Inflammatory macrophage treated with lipopolysaccharide for 4 hours (primary cell): ENCODE data around the gene GABRR2.
A peak's percentile ranks its signal among the peaks of the same experiment; 100 is the strongest.

Experiments used
- DNase-seq: peaks from one replicate; pipeline ENCODE4 v3.0.0-alpha.2; 2020

GABRR2 gene

GRCh38 chr6:89290401-89291155 lies 24.5 kb downstream of the GABRR2 start:
- DNase-seq = no peak

DNA sequence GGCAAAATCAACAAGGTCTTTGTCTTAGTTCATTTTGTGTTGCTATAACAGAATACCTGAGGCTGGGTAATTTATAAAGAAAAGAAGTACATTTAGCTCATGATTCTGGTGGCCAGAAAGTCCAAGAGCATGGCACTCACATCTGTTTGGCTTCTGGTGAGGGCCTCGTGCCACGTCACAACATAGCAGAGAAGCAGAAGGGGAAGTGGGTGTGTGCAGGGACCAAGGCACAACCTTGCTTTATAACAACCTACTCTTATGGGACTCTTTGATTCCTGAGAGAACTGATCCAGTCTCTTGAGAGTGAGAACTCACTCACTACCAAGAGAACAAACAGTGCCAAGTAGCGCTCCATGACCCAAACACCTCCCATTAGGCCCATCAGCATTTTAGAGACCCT lies 25.4 kb downstream of the GABRR2 start:
- DNase-seq = no peak

GRCh38 chr6:89287351-89288028 lies 27.6 kb downstream of the GABRR2 start:
- no peak for DNase-seq

DNA sequence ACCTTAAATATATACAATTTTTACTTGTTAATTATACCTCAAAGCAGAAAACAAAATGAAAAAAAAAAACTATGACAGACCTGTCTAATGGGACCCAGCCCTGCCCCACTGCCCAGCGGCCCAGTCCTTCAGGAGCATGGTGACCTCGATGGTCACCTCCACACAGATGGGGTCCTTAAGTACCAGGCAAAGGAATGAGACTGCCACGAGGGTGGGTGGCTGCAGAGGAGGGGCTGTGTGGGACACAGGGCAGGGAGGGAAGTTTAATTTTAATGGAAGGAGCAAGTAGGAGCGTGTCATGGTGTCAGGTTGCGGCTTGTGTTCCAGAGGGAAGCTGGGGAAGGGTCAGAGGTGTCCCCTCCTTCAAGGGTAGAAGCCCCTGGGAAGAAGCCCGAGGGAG lies 28.6 kb downstream of the GABRR2 start:
- no peak for DNase-seq

DNA sequence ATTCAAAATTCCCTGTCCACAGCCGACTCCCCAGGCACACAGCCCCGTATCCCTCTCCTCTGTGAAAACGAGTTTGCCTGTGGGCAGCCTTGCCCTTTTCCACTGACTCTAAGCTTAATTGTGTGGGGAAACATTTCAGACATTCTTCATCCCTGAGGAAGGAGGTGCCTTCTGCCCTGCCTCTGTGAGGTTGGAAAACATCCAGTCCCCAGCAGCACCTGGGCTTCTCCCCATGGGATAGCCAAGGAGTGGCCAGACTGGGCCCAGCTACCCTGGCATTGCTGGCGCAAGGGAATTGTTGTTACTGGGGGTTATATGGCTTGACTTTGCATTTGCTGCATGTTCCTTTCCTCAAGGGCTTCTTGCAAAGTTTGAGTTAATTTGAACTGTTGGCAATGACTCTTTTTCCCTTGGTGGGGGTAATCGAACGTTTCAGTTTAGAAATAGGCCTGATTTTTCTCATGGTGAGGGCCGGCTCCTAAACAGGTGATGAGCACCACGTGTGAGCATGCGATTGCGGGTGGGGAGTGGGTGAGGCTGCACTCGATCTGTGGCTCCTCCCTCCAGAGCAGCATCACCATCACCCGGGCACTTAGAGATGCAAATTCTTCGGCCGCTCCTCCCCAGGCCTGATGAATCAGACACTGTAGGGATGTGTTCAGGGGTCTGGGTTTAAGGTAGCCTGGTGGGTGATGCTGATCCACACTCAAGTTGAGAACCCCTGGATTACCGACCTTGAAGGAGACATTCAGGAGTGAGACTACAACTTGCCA lies 29.9 kb downstream of the GABRR2 start:
- DNase-seq = no peak

- DNase-seq = no peak
These were observed 31.0 kb downstream of the GABRR2 start for GRCh38 chr6:89284081-89284480.

- DNase-seq = no peak
These were observed 32.4 kb downstream of the GABRR2 start for GRCh38 chr6:89282749-89283148.

GRCh38 chr6:89281779-89282246 lies 33.3 kb downstream of the GABRR2 start:
- peak; percentile 66 for DNase-seq

- DNase-seq = no peak
These were observed 36.1 kb downstream of the GABRR2 start for GRCh38 chr6:89278956-89279355.

DNA sequence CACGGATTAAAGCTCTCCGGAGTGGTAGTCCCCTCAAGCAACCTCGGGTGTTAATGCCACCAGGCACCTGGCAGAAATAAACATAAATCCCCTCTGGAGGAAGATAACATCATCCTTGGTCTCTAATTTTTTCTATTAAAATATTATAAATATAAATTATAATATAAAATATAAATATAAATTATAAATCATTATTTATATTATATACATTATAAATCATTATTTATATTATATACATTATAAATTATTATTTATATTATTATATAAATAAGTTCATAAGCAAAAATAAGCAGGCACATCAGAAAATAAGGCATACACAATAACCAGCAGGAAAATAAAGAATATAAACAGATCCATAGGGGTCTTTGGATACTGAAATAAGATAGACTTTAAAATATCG lies 39.2 kb downstream of the GABRR2 start:
- no peak for DNase-seq

GRCh38 chr6:89273816-89274215 lies 41.3 kb downstream of the GABRR2 start:
- no peak for DNase-seq

DNA sequence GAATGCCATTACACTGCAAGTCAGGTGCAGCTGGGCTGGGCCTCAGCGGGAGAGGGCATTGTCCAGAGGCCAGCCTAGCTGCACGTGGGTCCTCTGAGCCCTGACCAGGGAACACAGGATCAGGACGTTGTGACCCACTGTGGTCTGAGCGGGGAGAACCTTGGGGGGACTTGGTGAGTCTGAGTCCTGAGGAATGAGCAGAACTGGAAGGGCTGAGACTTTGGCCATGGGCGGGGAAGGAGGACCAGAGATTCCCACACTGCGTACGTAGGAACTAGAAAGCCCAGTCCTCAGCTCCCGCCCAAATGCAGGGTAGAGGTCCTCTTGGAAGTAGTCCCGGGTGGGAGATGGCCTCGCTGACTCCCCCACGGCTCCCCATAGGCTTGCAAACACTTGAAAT lies 42.5 kb downstream of the GABRR2 start:
- DNase-seq = no peak

- DNase-seq = peak; percentile 13
These were observed 44.0 kb downstream of the GABRR2 start for GRCh38 chr6:89270951-89271721.

- DNase-seq = no peak
These were observed 45.1 kb downstream of the GABRR2 start for GRCh38 chr6:89269981-89270380.

DNA sequence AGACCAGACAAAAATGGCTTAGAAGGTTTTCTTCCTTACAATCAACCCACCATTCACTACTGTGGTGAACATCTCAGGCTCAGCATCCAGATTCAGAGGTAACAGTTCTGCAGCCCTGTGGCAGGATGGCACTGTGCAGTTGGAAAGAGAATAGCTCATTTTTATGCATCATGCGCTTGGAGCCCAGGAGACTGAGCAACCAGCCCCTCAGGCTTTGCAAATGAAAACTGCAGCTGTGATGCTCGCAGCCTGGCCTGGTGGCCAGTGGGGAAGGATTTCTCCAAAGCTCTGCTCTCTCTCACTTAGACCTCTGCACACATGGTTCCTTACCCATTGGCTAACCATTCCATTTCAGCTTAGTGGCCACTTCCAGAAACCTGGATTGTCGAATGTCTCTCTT lies 45.8 kb downstream of the GABRR2 start:
- DNase-seq = no peak

- no peak for DNase-seq
These were observed 46.3 kb downstream of the GABRR2 start for GRCh38 chr6:89268776-89269175.

- DNase-seq = no peak
These were observed 47.2 kb downstream of the GABRR2 start for GRCh38 chr6:89267918-89268317.

DNA sequence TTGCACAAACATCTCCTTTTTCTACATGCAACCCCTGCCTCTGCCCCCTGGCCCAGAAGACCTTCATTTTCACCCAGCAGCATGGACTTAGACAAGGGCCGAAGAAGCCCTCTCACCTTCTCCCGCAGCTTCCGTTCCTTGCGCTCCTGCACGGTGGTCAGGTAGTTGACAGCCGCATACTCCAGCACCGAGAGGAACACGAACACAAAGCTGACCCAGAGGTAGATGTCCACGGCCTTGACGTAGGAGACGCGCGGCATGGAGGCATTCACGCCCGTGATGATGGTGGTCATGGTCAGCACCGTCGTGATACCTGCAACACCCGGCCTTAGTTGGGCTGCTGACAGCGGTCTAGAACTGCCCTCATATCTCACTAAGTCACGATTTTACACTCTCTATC lies 50.8 kb downstream of the GABRR2 start:
- DNase-seq = no peak

DNA sequence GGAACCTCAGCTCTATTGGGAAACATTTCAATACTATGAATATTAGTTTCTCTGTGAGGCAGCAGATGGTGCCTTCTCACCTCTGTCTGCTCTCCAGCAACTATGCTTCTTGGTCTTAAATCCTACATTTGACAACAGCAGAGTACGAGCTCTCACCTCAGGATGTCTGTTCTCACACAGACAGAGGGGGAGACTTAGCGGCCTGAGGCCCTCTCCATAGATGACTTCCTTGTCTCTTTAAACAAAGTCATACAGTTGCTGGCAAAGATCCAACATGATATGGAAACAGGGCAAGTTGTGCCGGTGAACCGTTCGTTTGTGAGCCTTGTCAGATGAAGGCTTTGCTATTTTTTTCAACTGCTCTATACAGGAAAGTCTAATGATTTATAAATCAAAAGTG lies 54.3 kb downstream of the GABRR2 start:
- no peak for DNase-seq

DNA sequence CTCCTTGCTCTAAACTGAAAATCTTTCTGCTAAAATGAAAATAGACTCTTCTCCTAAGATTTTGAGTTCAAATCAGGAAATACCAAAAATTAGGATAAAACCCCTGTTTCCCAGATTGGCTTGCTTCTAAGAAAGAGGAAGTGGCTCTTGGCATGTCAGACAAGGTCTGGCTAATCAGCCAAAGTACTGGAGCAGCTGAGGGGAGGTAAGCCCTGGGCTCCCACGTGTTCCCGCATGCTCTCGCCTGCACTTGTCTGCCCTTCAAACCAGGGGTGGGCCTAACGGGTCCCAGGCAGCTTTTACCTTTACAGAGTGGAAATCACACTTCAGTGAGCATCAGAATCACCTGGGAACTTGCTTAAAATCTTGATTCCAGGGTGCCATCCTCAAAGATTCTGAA lies 54.8 kb downstream of the GABRR2 start:
- DNase-seq = peak; percentile 53

GRCh38 chr6:89258912-89259311 lies 56.2 kb downstream of the GABRR2 start:
- DNase-seq = no peak

DNA sequence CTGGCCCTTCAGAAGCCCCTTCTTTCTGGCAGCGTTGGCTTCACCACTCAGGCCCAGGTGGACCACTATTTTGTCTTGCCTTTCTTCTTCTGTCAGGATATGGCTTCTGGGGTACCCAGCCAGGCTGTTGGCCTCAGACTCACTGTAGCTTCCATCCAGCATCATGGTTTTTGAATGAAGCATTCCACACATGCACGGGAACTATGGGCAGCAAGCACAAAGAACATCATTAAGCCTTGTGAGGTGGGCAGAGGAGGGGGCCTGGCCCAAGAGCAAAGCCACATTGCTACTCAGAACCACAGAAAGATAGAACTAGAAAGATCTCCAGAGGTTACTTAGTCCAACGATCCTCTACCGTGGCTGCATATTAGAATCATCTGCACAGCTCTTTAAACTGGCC lies 57.3 kb downstream of the GABRR2 start:
- no peak for DNase-seq

DNA sequence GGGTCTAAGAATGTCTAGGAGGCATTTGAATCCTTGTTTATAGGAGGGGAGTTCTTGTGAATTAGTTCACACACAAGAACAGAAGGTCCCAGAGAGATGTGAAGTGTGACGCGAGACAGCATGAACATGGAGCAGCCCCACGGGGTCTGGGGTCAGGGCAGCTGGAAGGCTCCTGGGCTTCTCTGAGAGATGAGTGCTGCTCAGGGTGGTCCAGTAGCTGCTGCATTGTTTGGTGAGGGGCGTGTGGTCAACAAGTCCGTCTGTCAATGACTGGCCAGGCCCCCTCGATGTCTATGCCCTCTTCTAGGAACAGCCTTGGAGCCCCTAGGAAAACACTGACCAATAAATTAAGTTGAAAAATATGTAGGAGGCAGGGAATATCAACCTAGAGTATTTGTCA lies 57.8 kb downstream of the GABRR2 start:
- no peak for DNase-seq
